IMR-90 (cell line): ENCODE data around the gene TCIRG1.

Source experiments
- BHLHE40 ChIP-seq: fragments of 150-350 bp; IDR thresholded peaks from 2 replicates; pipeline ENCODE4 v1.6.1; 2016; ENCODE audit warnings: mild to moderate bottlenecking, low read depth, low read length
- CHD1 ChIP-seq: IDR thresholded peaks from 2 replicates; pipeline ENCODE4 v1.6.1; 2012; ENCODE audit warnings: low read depth, low read length, improper control_type of control experiment
- CTCF ChIP-seq: conservative IDR thresholded peaks from 2 replicates; pipeline ENCODE4 v1.5.1; 2012; ENCODE audit warnings: mild to moderate bottlenecking, low read depth, low read length, improper control_type of control experiment
- FOS ChIP-seq: fragments of 150-350 bp; IDR thresholded peaks from 2 replicates; pipeline ENCODE4 v1.6.1; 2016; ENCODE audit warnings: low read depth, low read length
- MAFK ChIP-seq: IDR thresholded peaks from 2 replicates; pipeline ENCODE4 v1.6.1; 2012; ENCODE audit warnings: low read depth, low read length, improper control_type of control experiment
- MAZ ChIP-seq: IDR thresholded peaks from 2 replicates; pipeline ENCODE4 v1.6.1; 2012; ENCODE audit warnings: low read depth, mild to moderate bottlenecking, low read length, improper control_type of control experiment, moderate library complexity, borderline replicate concordance
- MXI1 ChIP-seq: IDR thresholded peaks from 2 replicates; pipeline ENCODE4 v1.6.1; 2012; ENCODE audit warnings: low read depth, mild to moderate bottlenecking, low read length, moderate library complexity, borderline replicate concordance
- NFE2L2 ChIP-seq: fragments of 150-350 bp; IDR thresholded peaks from 2 replicates; pipeline ENCODE4 v1.6.1; 2016; ENCODE audit warnings: low read depth, mild to moderate bottlenecking, low read length
- POLR2A ChIP-seq: IDR thresholded peaks from 2 replicates; pipeline ENCODE4 v1.6.1; 2012; ENCODE audit warnings: mild to moderate bottlenecking, low read depth, low read length
- RAD21 ChIP-seq: IDR thresholded peaks from 2 replicates; pipeline ENCODE4 v1.6.1; 2012; ENCODE audit warnings: low read length, improper control_type of control experiment
- RFX5 ChIP-seq: IDR thresholded peaks from 2 replicates; pipeline ENCODE4 v1.8.0; 2012; ENCODE audit warnings: low read depth, mild to moderate bottlenecking, low read length, moderate library complexity
- SMC3 ChIP-seq: fragments of 150-350 bp; IDR thresholded peaks from 2 replicates; pipeline ENCODE4 v1.6.1; 2016; ENCODE audit warnings: low read depth, mild to moderate bottlenecking, antibody characterized with exemption, low read length, moderate library complexity
- USF2 ChIP-seq: fragments of 150-350 bp; IDR thresholded peaks from 2 replicates; pipeline ENCODE4 v1.6.1; 2017; ENCODE audit warnings: mild to moderate bottlenecking, antibody characterized with exemption, low read length, low read depth
- TF ChIP-seq, protein P1 (sequence below): fragments of 150-350 bp; IDR thresholded peaks from 2 replicates; pipeline ENCODE4 v1.6.1; 2016; ENCODE audit warnings: low read depth, mild to moderate bottlenecking, low read length, moderate library complexity, borderline replicate concordance

DNA sequence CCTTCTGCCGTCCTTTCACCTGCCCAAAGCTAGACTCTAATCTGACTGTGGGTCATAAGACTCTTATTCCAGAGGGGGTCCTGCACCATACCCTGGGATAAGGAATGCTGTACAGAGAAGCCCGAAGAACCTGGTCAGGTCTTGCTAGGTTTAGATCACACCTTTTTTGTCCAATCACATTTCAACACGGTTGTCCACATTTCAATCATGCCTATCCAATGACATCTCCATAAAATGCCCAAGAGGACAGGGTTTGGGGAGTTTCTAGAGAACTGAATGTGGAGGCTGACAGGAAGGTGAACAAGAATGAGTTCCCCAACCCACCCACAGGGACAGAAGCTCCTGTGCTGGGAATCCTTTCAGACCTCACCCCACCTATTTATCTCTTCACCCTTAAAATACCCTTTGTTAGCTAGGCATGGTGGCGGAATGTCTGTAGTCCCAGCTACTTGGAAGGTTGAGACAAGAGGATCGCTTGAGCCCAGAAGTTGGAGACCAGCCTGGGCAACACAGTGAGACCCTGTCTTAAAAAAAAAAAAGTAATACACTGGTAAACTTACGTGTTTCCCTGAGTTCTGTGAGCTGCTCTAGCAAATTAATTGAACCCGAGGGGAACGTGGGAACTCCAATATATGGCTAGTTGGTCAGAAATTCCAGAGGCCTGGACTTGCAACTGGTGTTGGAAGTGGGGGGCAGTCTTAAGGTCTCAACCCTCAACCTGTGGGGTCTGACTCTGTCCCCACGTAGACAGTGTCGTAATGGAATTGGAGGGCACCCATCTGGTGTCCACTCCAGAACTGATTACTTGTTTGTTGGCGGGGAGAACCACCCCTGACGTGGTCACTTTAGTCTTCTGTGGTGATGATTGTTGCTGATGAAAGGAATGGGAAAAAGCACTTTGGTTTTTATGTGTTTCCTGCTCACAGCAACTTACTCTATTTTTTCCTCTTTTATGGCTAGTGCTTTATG lies 17.8 kb downstream of the TCIRG1 start:
- TF ChIP-seq RFX5 (no peak), CTCF (no peak), POLR2A (no peak), FOS (no peak), RAD21 (no peak), MXI1 (no peak), MAZ (no peak), CHD1 (no peak), MAFK (no peak), BHLHE40 (no peak), SMC3 (no peak), NFE2L2 (no peak), USF2 (no peak)
- TF ChIP-seq, protein P1, sequence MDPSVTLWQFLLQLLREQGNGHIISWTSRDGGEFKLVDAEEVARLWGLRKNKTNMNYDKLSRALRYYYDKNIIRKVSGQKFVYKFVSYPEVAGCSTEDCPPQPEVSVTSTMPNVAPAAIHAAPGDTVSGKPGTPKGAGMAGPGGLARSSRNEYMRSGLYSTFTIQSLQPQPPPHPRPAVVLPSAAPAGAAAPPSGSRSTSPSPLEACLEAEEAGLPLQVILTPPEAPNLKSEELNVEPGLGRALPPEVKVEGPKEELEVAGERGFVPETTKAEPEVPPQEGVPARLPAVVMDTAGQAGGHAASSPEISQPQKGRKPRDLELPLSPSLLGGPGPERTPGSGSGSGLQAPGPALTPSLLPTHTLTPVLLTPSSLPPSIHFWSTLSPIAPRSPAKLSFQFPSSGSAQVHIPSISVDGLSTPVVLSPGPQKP: no peak
